ENCODE data around the gene CUX1.
"Not testable (repeated sequence)": the region's sequence is repeated elsewhere in the genome, so short reads cannot be mapped to it uniquely, and the experiment has no call there.

Gene CUX1

DNA sequence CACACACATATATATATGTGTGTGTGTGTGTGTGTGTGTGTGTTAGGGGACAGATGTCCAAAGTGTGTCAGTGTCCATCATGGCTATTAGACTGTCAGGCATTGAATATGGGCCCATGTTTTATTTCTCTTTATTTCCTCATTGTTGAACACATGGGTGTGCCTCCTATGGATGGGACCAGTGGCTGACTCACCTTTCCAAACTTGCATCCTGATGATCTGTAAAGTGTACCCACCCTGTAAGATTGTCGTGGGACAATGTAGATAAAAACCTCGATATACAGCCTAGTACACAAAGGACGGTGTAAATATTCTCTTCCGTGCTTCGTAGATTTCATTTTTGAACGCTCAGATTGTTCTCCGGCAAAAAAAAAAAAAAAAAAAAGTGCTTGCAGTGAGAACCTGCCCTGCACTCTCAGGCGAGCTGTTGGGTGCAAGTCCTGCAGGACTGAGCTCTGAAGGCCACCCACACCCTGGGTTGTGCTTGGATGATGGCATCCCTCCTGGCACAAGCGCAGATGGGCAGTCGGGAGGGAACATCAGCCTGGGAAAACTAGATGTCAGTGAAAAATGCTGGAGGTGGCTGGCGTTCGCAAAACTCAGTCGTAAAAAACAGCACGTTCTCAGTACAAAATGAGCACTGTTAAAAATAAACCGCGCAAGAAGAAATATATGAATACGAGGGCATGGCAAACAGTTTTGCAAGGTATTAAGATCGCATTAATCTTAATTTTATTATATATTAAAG lies 166.9 kb downstream of the CUX1 start:
- no peak for DNase-seq (ENCODE audit: low spot score)

DNA sequence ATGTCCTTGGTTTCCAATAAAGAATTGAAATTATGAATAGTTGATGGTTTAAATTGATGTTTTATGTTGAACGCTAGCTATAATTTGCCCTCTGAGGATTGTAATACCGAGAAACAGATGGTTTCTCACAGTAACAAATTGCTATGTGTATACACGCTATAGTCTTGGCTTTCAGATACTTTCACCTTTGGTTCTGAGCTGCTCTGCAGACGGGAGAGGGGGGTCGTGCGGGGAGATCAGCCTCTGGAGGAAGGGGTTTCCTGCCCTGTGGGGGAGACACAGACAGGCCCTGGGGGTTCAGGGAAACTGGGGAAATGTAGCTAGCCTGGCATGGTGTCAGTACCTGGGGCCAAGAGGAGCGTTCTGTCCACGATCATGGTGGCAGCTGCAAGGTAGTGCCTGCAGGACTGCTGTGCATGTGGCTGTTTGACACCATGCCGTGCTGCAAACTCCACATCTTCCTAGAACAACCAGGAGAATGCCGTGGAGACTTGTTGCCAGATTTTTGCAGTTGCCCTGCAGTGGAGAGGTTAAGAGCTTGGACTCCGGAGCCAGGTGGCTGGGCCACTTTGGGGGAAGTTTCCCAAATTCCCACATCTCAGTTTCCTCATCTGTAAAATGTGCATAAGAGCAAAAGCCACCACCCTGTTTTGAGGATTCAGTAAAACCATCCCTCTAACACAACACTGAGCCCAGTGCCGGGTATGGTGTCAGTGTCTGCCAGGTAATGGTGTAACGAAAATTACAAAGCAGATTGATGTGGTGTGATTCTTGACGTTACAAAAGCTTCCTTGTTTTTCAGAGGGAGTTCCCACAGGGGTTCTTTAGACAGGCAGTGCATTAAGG lies 167.9 kb downstream of the CUX1 start:
- DNase-seq (ENCODE audit: low spot score): no peak

DNA sequence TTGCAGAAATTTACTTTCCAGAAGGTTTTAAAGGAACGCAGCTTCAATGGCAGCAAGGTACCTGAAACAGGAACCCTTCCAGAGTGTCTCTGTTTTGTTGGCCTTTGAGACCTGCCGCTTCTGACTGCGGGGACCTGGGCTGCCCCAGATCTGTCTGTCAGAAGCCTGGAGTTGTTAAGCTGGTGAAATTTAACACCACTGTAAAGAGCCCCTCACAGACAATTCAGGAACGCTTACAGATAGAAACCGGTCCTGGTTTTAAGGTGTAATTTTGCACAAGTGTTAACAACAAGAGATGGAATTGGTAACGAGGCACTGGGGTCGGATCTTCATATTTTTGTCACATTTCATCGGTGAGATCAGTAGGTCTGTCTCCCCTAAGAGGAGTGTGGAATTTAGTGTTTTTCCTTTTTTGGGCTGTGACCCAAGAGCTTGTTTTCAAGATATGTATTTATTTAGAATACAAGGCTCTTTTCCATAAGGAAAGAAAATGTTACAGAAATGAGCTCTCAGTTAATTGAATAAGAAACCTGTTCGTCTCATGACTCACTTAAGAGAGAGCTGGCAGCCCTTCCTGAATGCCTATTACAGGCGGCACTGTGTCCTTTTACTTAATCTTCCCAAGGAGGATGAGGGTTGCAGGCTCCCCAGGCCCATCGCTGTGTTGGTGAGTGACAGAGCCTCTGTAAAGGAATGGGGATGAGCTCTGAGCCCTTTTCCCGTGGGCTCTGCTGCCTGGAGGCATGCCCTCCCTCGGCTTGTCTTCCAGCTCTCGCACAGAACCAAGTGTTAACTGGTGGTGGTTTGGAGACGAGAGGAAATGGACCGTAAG lies 168.7 kb downstream of the CUX1 start:
- DNase-seq (ENCODE audit: low spot score): no peak

DNA sequence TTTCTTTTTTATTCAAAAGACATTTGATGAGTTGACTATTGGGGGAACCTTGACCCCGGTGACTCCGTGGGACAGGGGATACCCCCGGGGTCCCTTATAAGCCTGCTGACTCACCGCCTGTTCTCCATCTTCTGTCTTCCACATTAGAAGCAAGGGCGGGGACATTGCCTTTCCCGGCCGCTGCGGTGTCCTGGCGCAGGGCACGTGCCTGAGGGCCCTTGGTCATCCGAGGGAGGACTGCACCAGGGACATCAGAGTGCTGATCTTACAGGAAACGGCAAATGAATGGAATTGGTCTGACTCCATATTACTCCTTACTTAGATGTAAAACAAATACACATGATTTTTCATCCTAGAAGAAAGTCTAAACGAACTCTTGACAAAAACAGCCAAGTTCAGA lies 170.1 kb downstream of the CUX1 start:
- DNase-seq (ENCODE audit: low spot score): no peak

DNA sequence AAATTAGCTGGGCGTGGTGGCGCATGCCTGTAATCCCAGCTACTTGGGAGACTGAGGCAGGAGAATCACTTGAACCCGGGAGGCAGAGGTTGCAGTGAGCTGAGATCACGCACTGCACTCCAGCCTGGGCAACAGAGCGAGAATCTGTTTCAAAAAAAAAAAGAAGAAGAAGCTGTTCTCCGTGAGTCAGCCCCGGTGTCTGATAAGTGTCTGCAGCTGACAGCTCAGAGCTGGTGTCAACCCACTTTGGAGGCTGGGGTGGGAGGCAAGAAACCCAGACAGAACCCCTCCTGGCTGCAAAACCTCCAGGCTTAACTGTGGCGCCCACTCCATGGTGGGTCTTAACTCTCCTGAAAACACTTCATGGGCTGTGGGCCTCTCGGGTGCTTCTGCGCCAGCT lies 170.6 kb downstream of the CUX1 start:
- DNase-seq (ENCODE audit: low spot score): not testable (repeated sequence)

DNA sequence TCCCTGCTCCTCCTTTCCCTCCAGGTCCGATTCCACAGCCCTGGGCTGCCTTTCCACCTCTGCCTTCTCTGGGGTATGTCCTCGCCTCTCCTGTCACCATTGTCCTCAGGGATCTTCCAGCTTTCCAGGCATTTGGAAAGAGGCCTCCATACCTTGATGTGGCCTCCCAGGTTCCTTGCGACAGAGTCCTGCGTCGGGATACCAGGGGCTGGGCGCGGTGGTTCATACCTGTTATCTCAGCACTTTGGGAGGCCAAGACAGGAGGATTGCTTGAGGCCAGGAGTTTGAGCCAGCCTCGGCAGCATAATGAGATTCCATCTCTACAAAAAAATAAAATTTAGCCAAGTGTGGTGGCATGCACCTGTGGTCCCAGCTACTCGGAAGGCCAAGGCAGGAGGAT lies 171.1 kb downstream of the CUX1 start:
- DNase-seq (ENCODE audit: low spot score): no peak

DNA sequence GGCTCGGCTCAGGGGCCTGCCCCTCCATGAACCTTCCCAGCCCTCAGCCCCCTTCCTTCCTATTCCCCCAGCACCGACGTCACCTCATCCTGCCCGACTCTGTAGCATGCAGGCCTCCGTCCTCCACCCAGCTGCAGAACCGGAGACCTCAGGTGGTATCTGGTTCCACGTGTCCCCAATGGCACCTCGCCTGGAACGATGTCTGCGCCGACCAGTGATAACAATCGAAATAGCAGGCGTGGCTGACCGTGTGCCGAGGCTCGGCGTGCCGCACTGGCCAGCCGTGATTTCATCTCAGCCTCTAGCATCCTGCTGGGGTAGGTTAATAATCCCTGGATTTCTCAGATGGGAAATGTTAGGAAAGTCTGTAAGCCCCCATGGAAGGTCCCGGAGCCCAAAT lies 171.7 kb downstream of the CUX1 start:
- DNase-seq (ENCODE audit: low spot score): no peak

DNA sequence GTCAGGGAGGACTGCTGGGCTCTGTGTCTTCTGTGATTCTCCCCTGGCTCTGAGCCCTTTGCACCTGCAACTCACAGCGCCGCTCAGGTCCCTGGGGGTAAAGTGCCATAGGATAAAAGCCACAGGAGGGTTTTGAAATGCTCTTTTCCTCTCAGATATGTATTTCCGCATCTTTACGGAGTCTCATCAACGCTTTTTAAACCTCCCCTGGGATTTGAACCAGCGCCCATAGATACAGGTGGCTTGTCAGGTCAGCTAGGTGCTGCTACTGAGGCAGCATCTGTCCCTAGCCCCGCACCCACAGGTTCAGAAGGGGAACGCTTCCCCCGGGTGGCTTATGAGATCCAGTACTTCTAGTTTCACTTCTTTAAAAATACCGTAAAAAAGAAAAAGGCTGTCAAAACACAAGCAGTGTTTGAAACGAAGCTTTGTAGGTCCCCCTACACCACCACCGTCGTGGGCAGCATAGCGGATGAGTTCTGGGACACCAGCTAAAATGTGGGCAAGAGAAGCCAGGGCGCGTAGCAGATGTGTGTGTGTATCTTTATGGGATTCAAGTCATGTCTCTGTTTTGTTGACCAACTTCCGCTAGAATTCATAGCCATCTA lies 173.5 kb downstream of the CUX1 start:
- DNase-seq (ENCODE audit: low spot score): no peak

DNA sequence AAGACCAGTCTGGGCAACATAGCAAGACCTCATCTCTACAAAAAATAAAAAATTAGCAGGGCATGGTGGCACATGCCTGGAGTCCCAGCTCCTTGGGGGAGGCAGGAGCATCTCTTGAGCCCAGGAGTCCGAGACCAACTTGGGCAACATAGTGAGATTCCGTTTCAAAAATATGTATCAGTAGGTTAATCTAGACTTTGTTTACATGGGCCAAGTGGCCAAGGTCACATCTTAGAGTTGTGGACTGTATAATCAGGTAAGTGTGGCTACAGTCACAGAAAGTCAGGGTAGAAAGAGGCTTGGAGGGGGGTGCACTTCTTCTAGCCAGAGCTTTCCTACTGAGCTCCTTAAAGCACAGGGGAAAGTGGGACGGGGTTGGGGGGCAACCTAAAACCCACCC lies 174.4 kb downstream of the CUX1 start:
- no peak for DNase-seq (ENCODE audit: low spot score)

DNA sequence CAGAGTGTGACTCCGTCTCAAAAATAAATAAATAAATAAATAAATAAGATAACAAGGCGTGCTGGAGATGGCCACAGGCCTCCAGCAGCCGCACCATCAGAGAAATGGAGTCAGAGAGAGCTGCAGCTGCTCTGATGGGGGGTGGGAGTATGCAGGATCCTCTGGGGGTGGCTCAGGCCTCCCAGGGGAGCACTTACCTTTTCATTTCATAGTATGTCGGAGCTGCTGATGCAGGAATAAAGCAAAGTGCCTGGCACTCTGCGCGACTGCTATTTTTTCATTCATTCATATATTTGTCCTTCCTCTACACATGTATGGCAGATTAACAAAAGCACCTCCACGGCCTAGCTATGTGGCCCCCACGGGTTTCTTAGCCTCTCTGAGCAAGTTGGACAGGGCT lies 175.9 kb downstream of the CUX1 start:
- DNase-seq (ENCODE audit: low spot score): no peak

DNA sequence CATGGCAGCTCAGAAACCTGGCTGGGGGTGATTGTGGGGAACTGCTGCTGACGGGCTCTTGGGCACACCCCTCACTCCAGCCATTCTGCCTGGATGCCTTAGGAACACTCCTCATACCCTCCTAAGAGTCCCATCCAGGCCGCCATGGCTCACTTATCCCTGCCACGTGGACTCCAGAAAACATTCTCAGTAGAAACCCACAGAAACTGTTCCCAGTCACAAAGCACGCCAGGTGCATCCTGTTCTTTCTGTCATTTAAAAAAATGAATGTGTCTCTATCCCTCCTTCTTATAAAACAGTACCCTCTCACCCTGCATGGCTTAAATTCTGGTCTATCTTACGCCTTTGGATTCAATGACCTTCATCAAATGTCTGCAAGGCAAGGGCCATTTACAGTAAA lies 177.7 kb downstream of the CUX1 start:
- DNase-seq (ENCODE audit: low spot score): no peak

DNA sequence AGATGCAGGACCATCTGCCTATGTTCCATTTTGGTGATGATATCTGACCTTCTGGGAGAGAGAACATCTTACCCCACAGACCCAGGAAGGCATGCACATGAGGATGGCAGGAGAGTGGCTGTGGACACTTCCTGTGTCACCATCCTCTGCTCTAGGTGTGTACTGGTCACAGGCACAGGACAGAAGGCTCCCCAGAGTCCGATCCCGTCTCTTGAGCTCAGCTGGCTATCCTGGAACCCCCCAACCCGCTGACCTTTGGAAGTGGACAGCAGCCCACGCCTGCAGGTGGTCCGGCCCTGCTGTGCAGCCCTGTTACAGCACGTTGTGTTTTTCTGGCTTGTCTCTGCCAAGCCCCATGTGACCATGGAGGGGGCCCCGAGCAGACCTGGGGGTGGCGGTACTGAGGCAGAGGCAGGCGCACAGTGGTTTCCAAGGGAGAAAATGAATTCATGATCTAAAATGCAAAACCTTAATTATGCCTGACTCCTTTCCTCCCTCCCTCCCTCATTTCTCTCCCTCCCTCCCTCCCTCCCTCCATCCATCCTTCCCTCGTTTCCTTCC lies 178.8 kb downstream of the CUX1 start:
- DNase-seq (ENCODE audit: low spot score): no peak

DNA sequence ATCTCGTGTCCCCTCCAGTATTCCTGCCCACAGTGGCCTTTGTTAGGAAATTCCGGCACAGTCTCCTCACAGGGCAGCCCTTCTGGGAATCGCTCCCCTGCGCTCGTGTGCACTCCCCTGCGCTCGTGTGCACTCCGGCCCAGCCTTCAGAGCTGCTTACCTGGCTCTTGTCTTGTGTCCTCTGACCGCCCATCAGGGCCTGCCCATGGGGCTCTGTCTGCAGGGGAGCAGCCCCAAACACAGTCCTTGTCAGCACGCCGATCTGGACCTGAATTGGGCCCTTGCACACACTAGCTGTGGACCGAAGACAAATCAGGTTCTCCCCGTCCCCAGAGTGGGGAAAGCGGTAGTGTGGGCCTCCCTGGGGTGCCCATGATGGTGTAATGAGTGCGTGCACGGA lies 179.4 kb downstream of the CUX1 start:
- no peak for DNase-seq (ENCODE audit: low spot score)

DNA sequence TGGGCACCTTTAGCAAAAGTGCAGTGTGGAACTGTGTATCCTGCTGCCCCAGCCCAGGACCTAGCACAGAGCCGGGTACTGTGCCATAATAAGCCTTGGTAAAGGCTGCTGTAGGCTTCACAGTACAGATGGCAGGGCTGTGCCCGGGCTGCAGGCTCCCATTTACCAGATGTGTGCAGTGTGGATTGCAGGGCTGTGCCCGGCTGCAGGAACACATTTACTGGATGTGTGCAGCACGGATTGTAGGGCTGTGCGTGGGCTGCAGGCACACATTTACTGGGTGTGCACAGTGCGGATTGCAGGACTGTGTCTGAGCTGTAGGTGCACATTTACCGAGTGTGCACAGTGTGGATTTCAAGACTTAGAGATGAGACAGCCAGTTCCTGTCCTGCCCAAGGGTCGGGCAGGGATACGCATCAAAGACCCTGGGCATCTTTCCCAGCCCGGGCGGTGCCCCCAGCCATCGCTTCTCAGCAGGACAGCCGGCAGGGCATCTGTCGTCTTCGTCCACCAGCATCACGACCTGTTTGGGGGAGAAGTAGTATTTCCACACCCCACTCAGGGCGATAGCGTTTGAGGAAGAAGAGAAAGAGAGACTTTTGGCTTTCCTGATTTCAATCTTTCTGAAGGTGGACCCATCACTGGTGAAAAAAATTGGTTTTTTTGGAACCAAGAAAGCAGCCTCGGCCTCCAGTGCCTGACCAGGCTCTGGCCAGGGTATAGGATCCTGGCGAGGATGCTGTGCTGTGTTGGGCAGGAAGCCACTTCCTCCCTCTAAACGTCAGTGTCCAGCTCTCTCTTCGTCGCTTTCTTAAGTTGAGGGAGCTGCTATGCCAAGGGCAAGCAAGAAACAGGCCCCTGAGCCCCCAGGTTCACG lies 180.8 kb downstream of the CUX1 start:
- DNase-seq (ENCODE audit: low spot score): peak; percentile 44

DNA sequence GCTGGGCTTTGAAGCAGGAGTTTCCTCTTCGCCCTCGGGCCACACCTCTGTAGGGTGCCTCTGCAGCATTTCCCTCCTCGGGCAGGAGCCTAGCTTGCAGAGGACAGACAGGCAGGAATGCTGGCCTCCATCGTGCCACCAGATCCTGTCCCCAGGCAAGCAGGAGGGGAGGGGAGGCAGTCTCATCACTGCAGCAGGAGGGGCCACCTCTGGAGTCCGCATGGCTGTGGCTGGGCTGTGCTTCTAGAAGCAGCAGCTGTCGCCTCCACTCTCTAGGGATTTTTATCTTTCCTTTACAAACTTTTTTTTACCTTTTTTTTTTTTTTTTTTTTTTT lies 181.4 kb downstream of the CUX1 start:
- DNase-seq (ENCODE audit: low spot score): no peak

DNA sequence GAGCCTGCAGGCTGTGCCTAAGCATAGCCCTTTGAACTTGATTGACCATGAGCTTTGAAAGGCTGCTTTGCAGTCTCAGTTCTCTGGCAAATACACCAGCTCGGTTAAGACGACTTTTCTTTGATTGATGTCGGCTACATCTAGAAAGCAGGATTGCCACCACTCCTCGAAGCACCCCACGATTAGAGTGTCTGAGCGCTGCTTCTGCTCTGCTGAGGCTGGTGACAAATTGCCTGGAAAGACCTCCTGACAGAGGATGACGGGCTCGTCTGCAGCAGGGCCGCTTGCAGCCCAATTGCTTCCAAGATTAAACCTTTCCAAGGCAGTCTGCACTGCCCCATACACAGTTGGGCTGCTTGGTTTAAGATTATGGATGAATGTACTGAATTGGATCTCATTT lies 182.0 kb downstream of the CUX1 start:
- DNase-seq (ENCODE audit: low spot score): no peak

DNA sequence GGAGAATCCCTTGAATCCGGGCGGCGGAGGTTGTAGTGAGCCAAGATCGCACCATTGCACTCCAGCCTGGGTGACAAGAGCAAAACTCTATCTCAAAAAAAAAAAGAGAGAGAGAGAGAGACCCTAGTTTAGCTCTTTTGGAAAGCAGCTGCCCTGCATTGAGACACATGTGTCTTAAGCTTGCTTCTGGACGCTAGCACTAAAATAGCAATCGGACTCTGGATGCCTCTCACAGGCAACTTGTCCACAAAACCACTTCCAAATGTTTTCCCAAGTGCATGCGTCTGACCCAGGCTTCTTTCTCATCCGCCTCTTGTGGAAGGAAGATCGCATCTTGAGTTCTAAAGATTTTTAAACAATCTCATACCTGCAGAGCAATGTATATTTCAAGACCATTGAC lies 182.7 kb downstream of the CUX1 start:
- DNase-seq (ENCODE audit: low spot score): no peak

DNA sequence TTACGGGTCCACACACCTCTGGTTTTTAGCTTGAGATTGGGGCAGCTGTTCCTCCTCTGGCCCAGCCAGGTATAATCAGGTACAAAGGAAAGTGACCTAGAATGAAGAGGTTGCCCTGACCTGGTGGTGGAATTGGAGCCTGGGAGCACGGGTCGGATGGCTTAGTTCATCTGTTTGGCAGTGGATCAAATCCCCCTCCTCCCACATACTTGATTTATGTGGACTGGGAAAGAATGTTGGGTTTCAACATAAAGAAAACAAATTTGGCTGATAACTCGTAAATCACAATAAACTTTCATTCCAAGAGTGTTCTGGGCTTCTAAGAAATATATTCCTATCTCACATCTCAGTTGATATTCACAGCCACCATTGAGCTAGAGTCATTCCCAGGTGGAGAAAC lies 186.8 kb downstream of the CUX1 start:
- no peak for DNase-seq (ENCODE audit: low spot score)

DNA sequence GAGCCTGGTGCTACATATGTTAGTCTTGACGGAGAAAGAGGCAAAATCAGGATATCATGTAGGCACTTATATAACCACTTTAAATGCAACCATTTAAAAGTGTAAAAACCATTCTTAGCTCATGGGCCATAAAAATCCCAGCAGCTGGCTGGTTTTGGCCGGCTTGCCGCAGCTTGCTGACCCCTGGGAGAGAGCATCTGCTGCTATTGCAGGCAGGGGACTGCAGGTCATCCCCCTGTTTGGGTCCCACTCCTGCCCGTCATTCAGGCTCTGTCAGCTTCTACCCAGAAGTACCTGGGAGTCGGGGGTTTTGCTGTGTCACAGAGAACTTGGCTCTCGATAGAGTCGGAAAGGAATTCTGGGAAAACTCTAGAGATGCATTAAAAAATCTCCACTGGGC lies 187.4 kb downstream of the CUX1 start:
- no peak for DNase-seq (ENCODE audit: low spot score)

DNA sequence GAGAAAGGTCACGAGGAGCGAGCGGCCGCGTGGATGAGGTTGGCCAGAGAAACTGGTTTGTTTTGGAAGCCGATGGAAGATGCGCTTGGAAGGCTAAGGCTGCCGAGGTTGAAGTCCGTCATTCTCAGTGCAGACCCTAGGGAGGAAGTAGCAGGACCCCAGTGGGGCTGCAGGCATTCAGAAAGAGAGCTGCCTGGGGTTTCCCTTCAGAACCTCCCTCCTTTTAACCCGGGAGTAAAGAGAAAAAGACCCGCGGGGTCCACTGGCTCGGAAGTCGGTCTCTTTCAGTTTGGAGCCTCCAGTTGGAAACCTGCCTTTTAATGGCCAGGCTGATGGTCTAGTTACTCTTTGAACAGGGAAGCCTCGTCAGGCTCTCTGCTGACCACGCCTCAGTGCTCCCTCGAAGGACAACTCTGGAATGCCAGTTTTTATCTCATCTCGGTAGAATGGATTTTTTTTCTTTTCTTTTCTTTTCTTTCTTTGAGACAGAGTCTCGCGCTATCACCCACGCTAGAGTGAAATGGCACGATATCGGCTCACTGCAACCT lies 188.6 kb downstream of the CUX1 start:
- no peak for DNase-seq (ENCODE audit: low spot score)

DNA sequence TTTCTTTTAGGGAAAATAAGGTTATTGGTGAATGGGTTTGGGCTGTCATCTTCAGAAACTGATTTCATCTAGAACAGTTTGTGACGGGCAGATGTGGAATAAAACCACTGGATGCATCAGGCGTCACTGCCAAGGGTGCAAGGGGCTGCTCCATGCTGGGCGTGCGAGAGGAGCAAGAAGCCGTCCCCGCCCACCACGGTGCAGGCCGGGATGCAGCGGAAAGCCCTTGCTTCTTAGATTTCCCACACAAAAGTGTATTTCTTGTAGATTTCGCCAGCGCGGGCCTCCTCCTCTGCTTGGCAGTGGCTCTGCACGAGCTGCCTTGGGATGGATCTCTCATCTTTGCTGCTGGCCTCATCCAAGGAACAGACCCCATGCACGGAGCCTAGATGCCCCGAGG lies 189.3 kb downstream of the CUX1 start:
- DNase-seq (ENCODE audit: low spot score): no peak
